NB4 (cell line): ENCODE data around the gene KRT6A.

Experiments used
- DNase-seq: peaks from one replicate; pipeline ENCODE4 v3.0.0; 2010; ENCODE audit warnings: low read depth
- H3K4me3 ChIP-seq: one replicate; pipeline ENCODE4 v1.5.1; 2011; ENCODE audit warnings: mild to moderate bottlenecking, low read depth, low read length, moderate library complexity
- CTCF ChIP-seq: IDR thresholded peaks from one replicate; pipeline ENCODE4 v1.5.1; 2012; ENCODE audit warnings: low read depth, low read length
- MYC ChIP-seq: IDR thresholded peaks from 2 replicates; pipeline ENCODE4 v1.6.1; 2011; ENCODE audit warnings: low read depth, low read length
- POLR2A ChIP-seq: IDR thresholded peaks from 2 replicates; pipeline ENCODE4 v1.6.1; 2011; ENCODE audit warnings: mild to moderate bottlenecking; ENCODE audit not compliant: insufficient read length; ENCODE audit errors: extremely low read depth
- TF ChIP-seq, protein P1 (sequence below): IDR thresholded peaks from 2 replicates; pipeline ENCODE4 v1.6.1; 2011; ENCODE audit warnings: low read depth, low read length

The KRT6A gene

GRCh38 chr12:52493172-52493571 is at the start of gene KRT6A:
Gene KRT6A, minus strand, starts transcription at chr12:52493257. Its CDS starts 69 bp downstream, at chr12:52493188.
- TF ChIP-seq MYC (no peak), POLR2A (no peak), CTCF (no peak)
- TF ChIP-seq, protein P1, sequence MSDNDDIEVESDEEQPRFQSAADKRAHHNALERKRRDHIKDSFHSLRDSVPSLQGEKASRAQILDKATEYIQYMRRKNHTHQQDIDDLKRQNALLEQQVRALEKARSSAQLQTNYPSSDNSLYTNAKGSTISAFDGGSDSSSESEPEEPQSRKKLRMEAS = no peak
- no peak within 1 kb of the TSS for H3K4me3 ChIP-seq
- no peak for DNase-seq

GRCh38 chr12:52542157-52542556 is 49.1 kb upstream of the KRT6A start:
- TF ChIP-seq POLR2A = no peak
- no peak for TF ChIP-seq MYC
- DNase-seq = no peak
- no peak overlapping the region for H3K4me3 ChIP-seq

GRCh38 chr12:52541709-52542108 is 48.7 kb upstream of the KRT6A start:
- no peak for TF ChIP-seq POLR2A
- TF ChIP-seq, protein P1 = no peak
- TF ChIP-seq CTCF = no peak
- DNase-seq = no peak
- H3K4me3 ChIP-seq = no peak overlapping the region

DNA sequence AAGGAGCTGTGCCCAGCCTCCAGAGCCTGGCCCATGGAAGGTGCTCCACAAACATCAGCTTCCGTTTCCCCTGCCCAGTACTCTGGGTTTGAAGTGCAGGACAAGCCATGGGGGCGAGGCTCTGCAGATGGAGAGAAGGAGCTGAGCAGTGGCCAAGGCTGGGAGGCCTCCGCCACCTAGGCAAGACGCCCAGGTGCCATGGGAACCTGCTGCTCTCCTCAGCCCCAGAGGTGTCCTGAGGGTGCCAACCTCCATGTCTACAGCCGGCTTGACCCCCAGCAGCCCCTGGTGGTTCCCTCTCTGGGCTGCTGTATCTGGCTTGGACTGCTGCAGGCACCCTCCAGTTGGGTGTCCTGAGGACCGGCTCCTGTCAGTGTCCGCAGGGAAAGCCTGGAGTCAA is 47.5 kb upstream of the KRT6A start:
- no peak overlapping the region for H3K4me3 ChIP-seq
- no peak for DNase-seq
- TF ChIP-seq POLR2A = no peak
- TF ChIP-seq, protein P1 = no peak
- TF ChIP-seq MYC = no peak
- no peak for TF ChIP-seq CTCF

GRCh38 chr12:52539821-52540173 is 46.7 kb upstream of the KRT6A start:
- no peak for DNase-seq
- no peak overlapping the region for H3K4me3 ChIP-seq
- TF ChIP-seq, protein P1 = no peak
- no peak for TF ChIP-seq CTCF
- TF ChIP-seq MYC = no peak
- TF ChIP-seq POLR2A = no peak

DNA sequence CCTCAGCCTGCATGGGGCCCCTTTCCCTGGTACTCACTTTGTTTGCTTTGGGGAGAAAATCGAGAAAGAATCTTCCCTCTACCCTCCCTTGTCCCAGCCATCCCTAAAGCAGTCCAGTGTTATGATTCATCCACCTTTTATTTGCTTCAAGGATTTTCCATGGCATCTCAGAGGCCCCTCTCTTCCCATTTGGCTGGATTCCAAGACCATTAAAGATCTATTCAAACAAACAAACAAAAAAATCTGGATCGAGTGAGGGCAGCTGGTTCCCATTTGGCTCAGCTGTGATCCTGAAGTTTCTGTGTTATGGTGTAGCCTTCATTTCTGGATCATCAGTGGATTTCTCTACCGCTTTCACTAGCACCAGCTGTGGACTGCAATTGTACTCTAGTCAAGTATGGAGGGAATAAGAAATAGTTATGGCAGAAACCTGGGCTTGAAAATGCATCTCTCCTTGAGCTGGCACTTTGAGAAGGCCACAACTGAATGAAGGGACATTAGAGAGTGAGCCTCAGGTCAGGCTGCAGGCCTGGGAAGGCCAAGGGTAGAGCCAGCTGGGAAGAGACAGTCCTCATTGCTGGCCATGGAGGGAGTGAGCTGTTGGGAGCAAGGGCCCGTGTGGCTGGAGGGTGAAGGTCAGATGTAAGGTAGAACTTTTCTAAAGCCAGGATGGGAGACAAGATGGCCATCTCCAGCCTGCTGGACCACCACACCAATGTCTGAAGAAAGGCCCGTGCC is 46.2 kb upstream of the KRT6A start:
- no peak for DNase-seq
- no peak for TF ChIP-seq MYC
- TF ChIP-seq POLR2A = no peak

DNA sequence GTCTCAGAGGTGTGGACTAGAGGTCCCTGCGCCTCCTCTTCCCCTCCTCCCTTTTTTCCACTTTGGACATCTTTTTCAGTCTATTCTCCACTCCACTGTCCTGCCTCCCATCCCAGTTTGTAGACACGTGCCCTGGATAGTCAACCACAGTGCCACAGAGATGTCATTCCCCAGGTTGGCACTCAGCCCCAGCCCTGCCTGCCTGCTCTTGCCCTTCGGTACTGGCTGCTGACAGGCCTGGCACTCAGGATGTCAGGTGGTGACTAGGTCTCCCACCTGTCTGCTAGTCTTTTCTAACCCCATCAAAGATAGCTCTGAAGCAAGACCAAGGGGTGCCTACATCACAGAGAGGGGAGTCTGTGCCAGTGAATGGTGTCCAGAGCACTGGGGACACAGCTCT is 44.0 kb upstream of the KRT6A start:
- no peak for DNase-seq
- TF ChIP-seq, protein P1 = no peak
- TF ChIP-seq POLR2A (no peak), CTCF (no peak), MYC (no peak)
- no peak overlapping the region for H3K4me3 ChIP-seq

More for the DNA sequence above, 46.2 kb upstream of the KRT6A start:
- H3K4me3 ChIP-seq = no peak overlapping the region
